ENCODE results near the gene DDX42. TPM values are rescaled to one million over a fixed set of nuclear protein-coding genes. Genes with fewer than 3 reads are reported as not detected.
"Not testable (repeated sequence)": the region's sequence is repeated elsewhere in the genome, so short reads cannot be mapped to it uniquely, and the experiment has no call there.

The DDX42 gene
- total and polyA plus RNA-seq, 7 donors: 30.7 to 136 (median 82.0) TPM

DNA sequence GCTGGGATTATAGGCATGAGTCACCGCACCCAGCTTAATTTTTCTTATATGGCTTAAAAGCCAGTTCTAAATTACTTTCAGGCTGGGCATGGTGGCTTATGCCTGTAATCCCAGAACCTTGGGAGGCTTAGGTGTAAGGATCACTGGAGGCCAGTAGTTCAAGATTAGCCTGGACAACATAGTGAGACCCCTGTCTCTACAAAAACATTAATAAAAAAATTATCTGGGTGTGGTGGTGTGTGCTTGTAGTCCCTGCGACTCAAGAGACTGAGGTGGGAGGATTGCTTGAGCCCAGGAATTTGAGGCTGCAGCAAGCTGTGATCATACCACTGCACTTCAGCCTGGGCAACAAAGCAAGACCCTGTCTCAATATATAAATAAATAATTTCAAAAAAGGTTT, 79.3 kb downstream of the DDX42 start:
- intact Hi-C loops (cut with DNase I): no loop called here
- Histone ChIP-seq H3K9me3 (no peaks in the 10 kb centered on the region), H3K27ac (no peak overlapping the region), H3K27me3 (no peaks in the 10 kb centered on the region), H3K4me1 (peaks cover 0 to 12% (median 5%) of the 10 kb centered on the region in 4 donors), H3K4me3 (no peak overlapping the region), H3K36me3 (no peaks in the 10 kb centered on the region)
- TF ChIP-seq EP300 (IDR thresholded peaks at IDR 0.05) (no peak), POLR2A (IDR thresholded peaks at IDR 0.05) (no peak), POLR2AphosphoS5 (IDR thresholded peaks at IDR 0.05) (no peak)
- TF ChIP-seq, protein P1, sequence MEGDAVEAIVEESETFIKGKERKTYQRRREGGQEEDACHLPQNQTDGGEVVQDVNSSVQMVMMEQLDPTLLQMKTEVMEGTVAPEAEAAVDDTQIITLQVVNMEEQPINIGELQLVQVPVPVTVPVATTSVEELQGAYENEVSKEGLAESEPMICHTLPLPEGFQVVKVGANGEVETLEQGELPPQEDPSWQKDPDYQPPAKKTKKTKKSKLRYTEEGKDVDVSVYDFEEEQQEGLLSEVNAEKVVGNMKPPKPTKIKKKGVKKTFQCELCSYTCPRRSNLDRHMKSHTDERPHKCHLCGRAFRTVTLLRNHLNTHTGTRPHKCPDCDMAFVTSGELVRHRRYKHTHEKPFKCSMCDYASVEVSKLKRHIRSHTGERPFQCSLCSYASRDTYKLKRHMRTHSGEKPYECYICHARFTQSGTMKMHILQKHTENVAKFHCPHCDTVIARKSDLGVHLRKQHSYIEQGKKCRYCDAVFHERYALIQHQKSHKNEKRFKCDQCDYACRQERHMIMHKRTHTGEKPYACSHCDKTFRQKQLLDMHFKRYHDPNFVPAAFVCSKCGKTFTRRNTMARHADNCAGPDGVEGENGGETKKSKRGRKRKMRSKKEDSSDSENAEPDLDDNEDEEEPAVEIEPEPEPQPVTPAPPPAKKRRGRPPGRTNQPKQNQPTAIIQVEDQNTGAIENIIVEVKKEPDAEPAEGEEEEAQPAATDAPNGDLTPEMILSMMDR (IDR thresholded peaks at IDR 0.05): no peak
- 89 to 92% methylated on average over 2 of the region's 2 CpGs for WGBS, 2 donors
- DNase-seq: no peak

DNA sequence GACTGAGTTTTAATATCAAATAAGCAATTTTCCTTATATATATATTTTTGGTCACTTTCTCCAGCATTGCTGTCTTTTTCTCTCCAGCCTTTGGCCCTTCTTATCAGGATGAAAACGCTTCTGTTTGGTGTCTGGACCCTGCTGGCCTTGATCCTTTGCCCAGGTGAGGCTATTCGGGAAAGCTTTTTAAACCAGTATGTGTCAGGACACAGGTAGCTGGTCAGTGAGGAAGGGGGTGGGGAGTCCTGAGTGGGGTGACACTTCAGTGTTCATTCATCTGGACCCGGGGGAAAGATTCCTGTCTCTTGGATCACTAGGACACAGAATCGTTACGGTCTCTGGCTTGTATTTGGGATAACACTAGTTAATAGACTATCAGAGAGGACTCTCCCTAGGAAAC, 80.7 kb downstream of the DDX42 start:
- Histone ChIP-seq H3K27me3 (no peaks in the 10 kb centered on the region), H3K4me3 (no peak overlapping the region), H3K27ac (no peak overlapping the region), H3K4me1 (no peaks in the 10 kb centered on the region), H3K36me3 (no peaks in the 10 kb centered on the region), H3K9me3 (no peaks in the 10 kb centered on the region)
- WGBS, 2 donors: 60 to 90% methylated on average over 5 of the region's 5 CpGs
- no peak for DNase-seq
- TF ChIP-seq, protein P1 (IDR thresholded peaks at IDR 0.05): no peak
- TF ChIP-seq POLR2A (IDR thresholded peaks at IDR 0.05) (no peak), EP300 (IDR thresholded peaks at IDR 0.05) (no peak), POLR2AphosphoS5 (IDR thresholded peaks at IDR 0.05) (no peak)
- intact Hi-C loops (cut with DNase I): no loop called here

DNA sequence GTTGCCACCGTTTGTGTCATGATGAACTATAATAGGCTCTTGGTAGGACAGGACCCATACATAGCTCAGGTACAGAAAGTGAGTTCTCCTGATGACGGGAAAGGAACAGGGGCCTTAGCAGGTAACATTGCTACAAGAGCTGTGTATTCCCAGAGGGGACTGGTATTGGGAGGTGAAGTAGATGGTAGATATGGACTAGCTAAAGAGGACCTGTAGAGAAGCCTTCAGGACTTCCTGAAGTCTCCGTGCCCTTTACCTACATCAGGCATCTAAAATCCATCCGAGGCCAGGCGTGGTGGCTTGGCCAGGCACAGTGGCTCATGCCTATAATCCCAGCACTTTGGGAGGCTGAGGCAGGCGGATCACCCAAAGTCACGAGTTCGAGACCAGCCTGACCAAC, 81.2 kb downstream of the DDX42 start:
- Histone ChIP-seq H3K4me3 (no peak overlapping the region), H3K36me3 (no peaks in the 10 kb centered on the region), H3K4me1 (no peaks in the 10 kb centered on the region), H3K27ac (no peak overlapping the region), H3K9me3 (no peaks in the 10 kb centered on the region), H3K27me3 (no peaks in the 10 kb centered on the region)
- 90 to 93% methylated on average over 8 of the region's 8 CpGs for WGBS, 2 donors
- DNase-seq: peak; percentile 20
- TF ChIP-seq POLR2AphosphoS5 (IDR thresholded peaks at IDR 0.05) (no peak), POLR2A (IDR thresholded peaks at IDR 0.05) (no peak), EP300 (IDR thresholded peaks at IDR 0.05) (no peak)
- TF ChIP-seq, protein P1 (IDR thresholded peaks at IDR 0.05): no peak
- intact Hi-C loops (cut with DNase I): no loop called here

DNA sequence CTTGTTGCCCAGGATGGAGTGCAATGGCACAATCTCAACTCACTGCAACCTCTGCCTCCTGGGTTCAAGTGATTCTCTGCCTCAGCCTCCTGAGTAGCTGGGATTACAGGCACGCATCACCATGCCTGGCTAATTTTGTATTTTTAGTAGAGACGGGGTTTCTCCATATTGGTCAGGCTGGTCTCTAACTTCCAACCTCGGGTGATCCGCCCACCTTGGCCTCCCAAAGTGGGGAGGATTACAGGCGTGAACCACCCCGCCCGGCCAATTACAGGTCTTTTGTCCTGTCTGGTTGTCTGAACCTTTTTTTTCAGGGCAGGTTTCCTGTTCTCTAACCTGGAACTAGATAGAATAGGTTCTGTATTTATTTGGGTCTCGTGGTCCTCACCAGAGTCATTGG, 82.5 kb downstream of the DDX42 start:
- H3K27ac ChIP-seq; H3K27me3 ChIP-seq; H3K4me3 ChIP-seq; H3K9me3 ChIP-seq; H3K36me3 ChIP-seq; DNase-seq; intact Hi-C loops (cut with DNase I); H3K4me1 ChIP-seq: not testable (repeated sequence)
- WGBS, 2 donors: 57 to 87% methylated on average over 8 of the region's 8 CpGs

DNA sequence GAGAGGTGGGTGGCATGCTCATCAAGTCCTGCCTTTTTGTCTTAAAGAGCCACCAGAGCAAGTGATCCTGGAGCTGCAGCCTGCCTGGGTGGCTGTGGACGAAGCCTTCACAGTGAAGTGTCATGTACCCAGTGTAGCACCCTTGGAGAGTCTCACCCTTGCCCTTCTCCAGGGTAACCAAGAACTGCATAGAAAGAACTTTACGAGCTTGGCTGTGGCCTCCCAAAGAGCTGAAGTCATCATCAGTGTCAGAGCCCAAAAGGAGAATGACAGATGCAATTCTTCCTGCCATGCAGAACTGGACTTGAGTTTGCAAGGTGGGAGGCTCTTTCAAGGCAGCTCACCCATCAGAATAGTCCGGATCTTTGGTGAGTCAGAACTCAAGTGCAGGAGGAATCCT, 85.3 kb downstream of the DDX42 start:
- WGBS, 2 donors: 68 to 79% methylated on average over 3 of the region's 3 CpGs
- Histone ChIP-seq H3K9me3 (no peaks in the 10 kb centered on the region), H3K4me3 (no peak overlapping the region), H3K4me1 (no peaks in the 10 kb centered on the region), H3K36me3 (no peaks in the 10 kb centered on the region), H3K27me3 (no peaks in the 10 kb centered on the region), H3K27ac (no peak overlapping the region)
- intact Hi-C loops (cut with DNase I): no loop called here
- TF ChIP-seq, protein P1 (IDR thresholded peaks at IDR 0.05): no peak
- TF ChIP-seq POLR2AphosphoS5 (IDR thresholded peaks at IDR 0.05): no peak
- TF ChIP-seq POLR2A (IDR thresholded peaks at IDR 0.05): no peak
- no peak for TF ChIP-seq EP300 (IDR thresholded peaks at IDR 0.05)
- DNase-seq: no peak

DNA sequence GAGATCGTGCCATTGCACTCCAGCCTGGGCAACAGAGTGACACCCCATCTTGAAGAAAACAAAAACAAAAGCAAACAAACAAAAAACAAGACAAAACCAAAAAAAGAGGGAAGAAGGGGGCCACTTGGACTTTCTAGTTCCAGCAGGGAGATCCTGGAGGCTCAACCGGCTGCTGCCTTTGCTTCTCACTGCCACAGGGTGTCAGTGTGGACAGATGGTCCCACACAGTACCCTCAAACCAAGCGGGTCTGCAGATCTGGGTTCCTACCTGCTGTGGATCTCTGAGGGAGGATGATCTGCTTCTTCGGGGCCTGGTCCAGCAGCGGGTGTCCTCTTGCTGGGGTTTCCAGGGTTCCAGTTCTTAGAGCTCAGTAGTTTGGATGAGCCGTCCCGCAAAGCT, 92.7 kb downstream of the DDX42 start:
- DNase-seq: peak; percentile 24
- H3K4me3 ChIP-seq; intact Hi-C loops (cut with DNase I); H3K4me1 ChIP-seq; H3K9me3 ChIP-seq; H3K36me3 ChIP-seq; H3K27ac ChIP-seq; H3K27me3 ChIP-seq: not testable (repeated sequence)
- 79 to 80% methylated on average over 7 of the region's 7 CpGs for WGBS, 2 donors
